Mucosa of rectum (tissue), 2 donors: ENCODE data around the gene LIPI.
"Not testable (repeated sequence)": the region's sequence is repeated elsewhere in the genome, so short reads cannot be mapped to it uniquely, and the experiment has no call there.

Experiments
- H3K27ac ChIP-seq, 2 donors: one replicate each; pipeline ENCODE4 v1.7.0; 2013; ENCODE audit warnings: inconsistent platforms in 2 of 2, low read depth in 2 of 2, low read length in 2 of 2
- H3K27me3 ChIP-seq, 2 donors: one replicate each; pipeline ENCODE4 v1.7.0; 2013; ENCODE audit warnings: low read length in 2 of 2; ENCODE audit not compliant: control insufficient read depth in 2 of 2, insufficient read depth in 2 of 2
- H3K36me3 ChIP-seq, 2 donors: one replicate each; pipeline ENCODE4 v1.7.0; 2013; ENCODE audit warnings: low read length in 2 of 2; ENCODE audit not compliant: control insufficient read depth in 2 of 2, insufficient read depth in 2 of 2
- H3K4me1 ChIP-seq, 2 donors: one replicate each; pipeline ENCODE4 v1.7.0; 2013; ENCODE audit warnings: low read length in 2 of 2, mild to moderate bottlenecking in 1 of 2; ENCODE audit not compliant: control insufficient read depth in 2 of 2, insufficient read depth in 2 of 2
- H3K4me3 ChIP-seq, 2 donors: one replicate each; pipeline ENCODE4 v1.7.0; 2013; ENCODE audit warnings: low read length in 2 of 2
- H3K9ac ChIP-seq, 2 donors: one replicate each; pipeline ENCODE4 v1.7.0; 2013; ENCODE audit warnings: low read length in 2 of 2, low read depth in 1 of 2, mild to moderate bottlenecking in 1 of 2
- H3K9me3 ChIP-seq, 2 donors: one replicate each; pipeline ENCODE4 v1.7.0; 2013; ENCODE audit warnings: low read length in 2 of 2; ENCODE audit not compliant: control insufficient read depth in 2 of 2
- donor health status: healthy.
- donor health status: Normal muscosa, but diverticular disease.

Gene LIPI

GRCh38 chr21:14121719-14122118 lies 89.0 kb downstream of the LIPI start:
- Histone ChIP-seq H3K36me3 (no peaks in the 10 kb centered on the region), H3K27me3 (no peaks in the 10 kb centered on the region), H3K27ac (no peak overlapping the region), H3K9ac (no peak overlapping the region), H3K9me3 (no peaks in the 10 kb centered on the region), H3K4me3 (no peak overlapping the region), H3K4me1 (no peaks in the 10 kb centered on the region)

- no peak overlapping the region for H3K9ac ChIP-seq
- H3K27ac ChIP-seq: no peak overlapping the region
These were observed 90.5 kb downstream of the LIPI start for GRCh38 chr21:14120091-14120734.

GRCh38 chr21:14119038-14119437 lies 91.7 kb downstream of the LIPI start:
- Histone ChIP-seq H3K27ac (no peak overlapping the region), H3K27me3 (no peaks in the 10 kb centered on the region), H3K9me3 (no peaks in the 10 kb centered on the region), H3K36me3 (no peaks in the 10 kb centered on the region), H3K4me1 (no peaks in the 10 kb centered on the region), H3K9ac (no peak overlapping the region), H3K4me3 (no peak overlapping the region)

More at GRCh38 chr21:14120091-14120734, 90.5 kb downstream of the LIPI start:
- no peaks in the 10 kb centered on the region for H3K36me3 ChIP-seq
- H3K9me3 ChIP-seq: no peaks in the 10 kb centered on the region
- H3K27me3 ChIP-seq: no peaks in the 10 kb centered on the region
- H3K4me1 ChIP-seq: no peaks in the 10 kb centered on the region
- no peak overlapping the region for H3K4me3 ChIP-seq

- Histone ChIP-seq H3K9me3 (no peaks in the 10 kb centered on the region), H3K27ac (no peak overlapping the region), H3K27me3 (no peaks in the 10 kb centered on the region), H3K9ac (no peak overlapping the region), H3K36me3 (no peaks in the 10 kb centered on the region), H3K4me1 (no peaks in the 10 kb centered on the region), H3K4me3 (no peak overlapping the region)
These were observed 94.7 kb downstream of the LIPI start for GRCh38 chr21:14116080-14116481.

GRCh38 chr21:14115646-14116045 lies 95.1 kb downstream of the LIPI start:
- Histone ChIP-seq H3K27me3 (no peaks in the 10 kb centered on the region), H3K4me1 (no peaks in the 10 kb centered on the region), H3K36me3 (no peaks in the 10 kb centered on the region), H3K27ac (no peak overlapping the region), H3K9ac (no peak overlapping the region), H3K4me3 (no peak overlapping the region), H3K9me3 (no peaks in the 10 kb centered on the region)

GRCh38 chr21:14114251-14114650 lies 96.5 kb downstream of the LIPI start:
- Histone ChIP-seq H3K27me3 (no peaks in the 10 kb centered on the region), H3K36me3 (no peaks in the 10 kb centered on the region), H3K9me3 (no peaks in the 10 kb centered on the region), H3K27ac (no peak overlapping the region), H3K9ac (no peak overlapping the region), H3K4me1 (no peaks in the 10 kb centered on the region), H3K4me3 (no peak overlapping the region)

GRCh38 chr21:14104564-14104963 lies 106.2 kb downstream of the LIPI start:
- not testable (repeated sequence) for H3K4me3 ChIP-seq, H3K27me3 ChIP-seq, H3K4me1 ChIP-seq, H3K9me3 ChIP-seq, H3K9ac ChIP-seq, H3K27ac ChIP-seq, H3K36me3 ChIP-seq

- no peaks in the 10 kb centered on the region for H3K27me3 ChIP-seq
These were observed 111.2 kb downstream of the LIPI start for GRCh38 chr21:14099570-14099969.

GRCh38 chr21:14097881-14098499 lies 112.8 kb downstream of the LIPI start:
- H3K9me3 ChIP-seq: no peaks in the 10 kb centered on the region
- H3K27me3 ChIP-seq: no peaks in the 10 kb centered on the region
- H3K4me3 ChIP-seq: no peak overlapping the region
- H3K4me1 ChIP-seq: no peaks in the 10 kb centered on the region
- no peaks in the 10 kb centered on the region for H3K36me3 ChIP-seq
- H3K27ac ChIP-seq: no peak overlapping the region
- no peak overlapping the region for H3K9ac ChIP-seq

More at GRCh38 chr21:14099570-14099969, 111.2 kb downstream of the LIPI start:
- Histone ChIP-seq H3K9ac (no peak overlapping the region), H3K4me1 (no peaks in the 10 kb centered on the region), H3K9me3 (no peaks in the 10 kb centered on the region), H3K27ac (no peak overlapping the region), H3K4me3 (no peak overlapping the region), H3K36me3 (no peaks in the 10 kb centered on the region)

- Histone ChIP-seq H3K9ac (no peak overlapping the region), H3K27me3 (no peaks in the 10 kb centered on the region), H3K4me1 (no peaks in the 10 kb centered on the region), H3K36me3 (no peaks in the 10 kb centered on the region), H3K27ac (no peak overlapping the region), H3K4me3 (no peak overlapping the region), H3K9me3 (no peaks in the 10 kb centered on the region)
These were observed 114.2 kb downstream of the LIPI start for GRCh38 chr21:14096577-14096976.
